GM19397 (cell line): ENCODE results near the gene AUTS2.

Experiments
- ATAC-seq: cut with Tn5 transposase; IDR thresholded peaks from one replicate; pipeline ENCODE4 v1.9.1; 2021; ENCODE audit warnings: mild to moderate bottlenecking, moderate library complexity; ENCODE audit not compliant: unreplicated experiment

AUTS2 gene

GRCh38 chr7:70680306-70680705, 1082.0 kb downstream of the AUTS2 start:
- no peak for ATAC-seq

DNA sequence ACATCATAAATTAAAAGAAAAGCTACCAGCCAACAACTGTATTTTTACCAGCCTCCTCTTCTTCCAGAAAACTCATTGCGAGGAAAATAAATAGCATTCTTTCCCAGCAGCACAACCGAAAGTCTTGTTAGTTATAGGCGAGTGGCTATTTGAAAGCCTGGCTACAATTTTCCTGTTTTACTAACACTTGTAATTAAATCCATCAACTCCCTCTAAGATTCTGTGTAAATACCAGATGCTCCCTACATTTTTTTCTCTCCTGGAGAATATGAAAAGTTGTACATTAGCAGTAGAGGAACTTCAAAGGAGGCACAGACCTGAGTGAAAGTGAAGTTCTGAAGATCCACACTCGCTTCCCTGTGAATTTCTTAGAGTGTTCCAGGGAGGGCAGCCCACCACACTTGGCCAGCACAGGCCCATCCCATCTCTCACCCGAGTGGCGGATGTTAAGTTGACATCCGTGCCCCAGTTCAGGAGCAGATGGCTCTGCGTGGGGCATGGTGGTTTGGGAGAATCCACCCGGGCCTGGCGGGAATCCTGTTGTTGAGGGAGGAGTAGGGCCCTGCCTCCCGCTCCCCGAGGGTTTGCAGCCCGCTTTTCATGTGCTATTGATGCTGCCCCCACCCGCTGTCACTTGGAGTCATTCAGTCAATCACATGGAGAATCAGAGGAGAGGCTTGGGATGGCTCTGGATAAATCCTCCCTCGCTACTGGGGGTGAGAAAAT, 1082.6 kb downstream of the AUTS2 start:
- no peak for ATAC-seq

DNA sequence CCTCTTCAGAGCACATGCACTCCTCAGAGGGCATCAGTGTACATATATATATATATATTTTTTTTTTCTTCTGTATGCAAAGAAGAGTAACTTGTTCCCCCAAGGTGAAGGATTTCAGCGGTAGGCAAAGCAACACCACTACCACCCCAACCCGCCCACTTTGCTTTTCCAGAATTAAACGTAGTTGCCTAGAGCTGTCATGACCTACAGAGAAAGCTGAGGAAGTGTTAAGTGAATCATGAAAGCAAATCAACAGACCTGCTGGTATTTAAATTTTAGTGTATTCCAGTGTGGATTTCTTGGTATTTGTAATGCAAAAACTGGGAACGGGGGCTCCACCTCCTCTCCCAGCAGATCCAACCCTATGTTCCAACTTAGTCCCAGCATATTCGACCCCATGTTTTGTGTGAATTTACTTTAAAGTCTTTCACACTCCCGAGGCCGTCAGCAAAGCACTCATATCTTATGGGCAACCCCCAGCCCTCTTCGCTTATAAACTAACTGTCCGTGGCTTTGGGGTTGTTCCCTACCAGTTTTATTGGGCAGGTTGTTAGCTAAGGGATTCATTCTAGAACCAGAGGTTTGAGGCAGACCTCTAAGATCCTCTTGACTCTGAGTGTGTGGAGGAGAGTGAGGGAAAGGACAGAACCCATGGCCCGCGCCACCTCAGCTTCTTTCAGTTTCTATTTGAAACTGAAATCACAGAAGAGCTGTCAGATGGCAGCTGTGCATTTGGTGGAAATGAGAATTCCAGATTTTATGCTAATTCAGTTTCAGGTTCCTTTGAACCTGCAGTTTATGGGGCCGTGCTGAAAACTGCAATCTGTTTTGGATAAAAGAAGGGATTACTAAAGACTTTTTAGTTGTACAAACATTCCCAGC, 1083.4 kb downstream of the AUTS2 start:
- peak; percentile 81 for ATAC-seq

DNA sequence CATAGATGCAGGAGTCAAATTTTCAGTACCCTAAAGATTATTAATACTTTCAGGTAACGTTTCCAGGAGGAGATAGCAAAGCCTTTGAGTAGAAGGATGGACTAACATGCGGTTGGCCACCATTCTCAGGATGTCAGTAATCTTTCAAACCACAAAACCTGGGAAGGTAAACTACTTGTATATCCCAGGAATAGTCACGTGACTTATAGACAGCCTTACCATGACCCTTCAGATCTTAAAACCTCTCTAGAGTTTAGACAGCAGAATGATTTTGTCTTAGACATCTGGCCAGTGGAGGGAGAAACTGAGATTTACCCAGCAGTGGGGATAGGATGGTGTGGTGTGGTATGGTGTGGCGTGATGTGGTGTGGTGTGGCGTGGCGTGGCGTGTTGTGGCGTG, 1085.9 kb downstream of the AUTS2 start:
- no peak for ATAC-seq

DNA sequence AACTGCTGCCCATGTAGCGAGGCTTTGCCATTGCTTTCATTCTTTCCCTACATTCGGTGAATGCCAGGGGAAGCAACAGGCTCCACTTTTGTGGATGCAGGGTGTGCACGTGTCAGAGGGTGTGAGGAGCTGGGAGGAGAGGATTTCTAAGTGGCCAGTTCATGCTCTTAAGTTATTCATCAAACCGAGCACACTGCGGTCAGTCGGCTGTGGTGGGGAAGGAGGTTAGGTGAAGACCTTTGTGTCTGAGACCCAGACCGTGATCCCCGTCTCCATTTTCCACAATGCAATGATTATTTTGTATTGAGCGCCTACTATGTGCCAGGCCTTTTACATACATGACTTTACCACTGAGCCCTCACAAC, 1095.0 kb downstream of the AUTS2 start:
- ATAC-seq, result no peak

GRCh38 chr7:70693686-70694433, 1095.6 kb downstream of the AUTS2 start:
- peak; percentile 64 for ATAC-seq

DNA sequence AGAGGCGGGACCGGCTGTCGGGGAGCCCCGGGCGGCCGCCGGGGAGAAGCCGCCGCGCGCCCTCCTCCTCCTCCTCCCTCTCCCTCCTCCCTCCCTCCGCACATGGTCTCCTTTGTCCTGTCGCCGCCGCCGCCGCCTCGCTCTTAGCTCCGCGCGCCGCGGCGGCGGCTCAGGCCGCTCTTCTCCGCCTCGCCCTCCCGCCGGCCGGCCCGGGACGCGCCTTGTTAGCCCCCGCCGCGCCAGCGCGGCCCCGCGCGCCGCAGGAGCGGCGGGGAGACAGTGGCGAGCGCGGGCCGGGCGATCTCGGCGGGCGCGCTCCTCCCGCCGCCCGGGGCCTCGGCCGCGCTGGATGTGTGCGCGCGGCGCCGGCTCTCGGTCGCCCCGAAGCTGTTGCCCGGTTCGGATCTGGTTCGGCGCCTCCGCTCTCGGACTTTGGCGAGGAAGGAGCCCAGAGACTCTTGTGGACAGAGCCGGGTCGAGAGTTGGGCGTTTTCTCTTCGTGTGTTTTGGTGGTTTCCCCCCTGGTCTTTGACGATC, 1096.2 kb downstream of the AUTS2 start:
- peak; percentile 42 for ATAC-seq

- no peak for ATAC-seq
Measured at GRCh38 chr7:70694971-70695794, 1096.9 kb downstream of the AUTS2 start.

- ATAC-seq, result no peak
Measured at GRCh38 chr7:70695795-70696083, 1097.5 kb downstream of the AUTS2 start.

DNA sequence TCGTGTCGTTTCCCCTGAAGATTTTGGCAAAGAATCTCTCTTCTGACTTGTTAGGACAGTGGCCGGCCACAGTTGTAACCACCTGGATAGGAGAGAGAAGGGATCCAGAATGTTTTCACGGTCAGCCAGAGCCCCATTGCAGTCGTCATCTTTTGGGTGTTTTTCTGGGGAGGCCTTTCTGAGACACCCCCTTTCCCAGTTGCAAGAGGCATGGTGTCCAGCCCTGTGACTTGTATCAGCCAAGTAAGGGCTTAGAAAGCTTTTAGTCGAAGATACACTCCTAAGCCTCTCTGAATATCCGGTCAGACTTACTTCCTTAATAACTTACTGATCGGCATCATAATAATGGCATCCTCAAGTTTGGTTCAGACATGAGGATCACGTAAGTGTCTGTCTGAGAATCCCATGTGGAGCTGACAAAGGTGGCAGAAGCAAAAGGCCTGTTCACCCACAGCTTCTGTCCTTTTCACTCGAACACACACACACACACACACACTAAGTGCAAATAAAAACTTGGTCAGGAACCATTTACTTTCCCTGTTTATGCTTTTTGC, 1098.0 kb downstream of the AUTS2 start:
- ATAC-seq, result no peak

DNA sequence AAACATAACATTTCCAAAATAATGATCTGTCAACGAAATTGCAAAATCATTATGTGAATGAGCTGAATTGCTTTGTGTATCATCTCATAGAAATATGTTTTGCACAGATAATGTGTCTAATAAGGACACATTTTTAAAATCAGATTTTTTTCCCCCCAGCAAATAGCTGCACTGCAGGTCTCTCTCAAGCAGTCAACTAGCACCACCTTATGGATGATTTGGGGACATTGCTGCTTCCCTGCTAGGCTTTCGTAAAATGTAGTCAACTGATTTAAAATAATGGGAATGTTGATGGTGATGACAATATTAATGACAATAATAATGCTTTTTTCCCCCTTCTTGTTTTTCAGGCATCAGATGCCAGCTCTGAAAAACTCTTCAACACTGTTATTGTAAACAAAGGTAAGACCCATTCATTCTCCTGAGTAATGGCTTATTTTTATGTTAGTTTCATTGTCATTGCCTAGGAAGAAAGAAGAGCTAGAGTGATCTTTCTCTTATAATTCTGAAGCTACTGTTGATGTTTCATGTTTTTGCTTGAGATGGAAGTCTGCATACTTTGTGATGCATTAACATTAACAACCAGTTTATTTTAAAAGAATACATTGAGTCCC, 1100.1 kb downstream of the AUTS2 start:
- no peak for ATAC-seq

DNA sequence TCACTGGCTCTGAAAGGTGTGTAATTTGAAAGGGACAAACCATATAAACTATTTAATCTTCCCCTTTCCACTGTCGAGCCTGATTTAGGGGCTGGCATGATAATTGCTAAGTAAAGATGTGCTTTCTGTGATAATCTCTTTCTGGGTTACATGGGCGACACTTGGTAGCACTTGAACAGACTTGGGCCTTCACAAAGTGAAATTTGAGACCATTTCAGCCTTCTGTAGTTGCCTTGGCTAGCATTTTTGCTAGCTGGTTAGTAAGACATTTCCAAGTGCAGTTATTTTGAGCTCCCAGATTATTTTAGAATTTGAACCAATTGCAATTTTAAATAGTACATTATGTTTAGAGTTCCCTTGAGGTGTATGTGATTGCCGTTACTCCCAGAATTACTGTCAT, 1101.0 kb downstream of the AUTS2 start:
- no peak for ATAC-seq

DNA sequence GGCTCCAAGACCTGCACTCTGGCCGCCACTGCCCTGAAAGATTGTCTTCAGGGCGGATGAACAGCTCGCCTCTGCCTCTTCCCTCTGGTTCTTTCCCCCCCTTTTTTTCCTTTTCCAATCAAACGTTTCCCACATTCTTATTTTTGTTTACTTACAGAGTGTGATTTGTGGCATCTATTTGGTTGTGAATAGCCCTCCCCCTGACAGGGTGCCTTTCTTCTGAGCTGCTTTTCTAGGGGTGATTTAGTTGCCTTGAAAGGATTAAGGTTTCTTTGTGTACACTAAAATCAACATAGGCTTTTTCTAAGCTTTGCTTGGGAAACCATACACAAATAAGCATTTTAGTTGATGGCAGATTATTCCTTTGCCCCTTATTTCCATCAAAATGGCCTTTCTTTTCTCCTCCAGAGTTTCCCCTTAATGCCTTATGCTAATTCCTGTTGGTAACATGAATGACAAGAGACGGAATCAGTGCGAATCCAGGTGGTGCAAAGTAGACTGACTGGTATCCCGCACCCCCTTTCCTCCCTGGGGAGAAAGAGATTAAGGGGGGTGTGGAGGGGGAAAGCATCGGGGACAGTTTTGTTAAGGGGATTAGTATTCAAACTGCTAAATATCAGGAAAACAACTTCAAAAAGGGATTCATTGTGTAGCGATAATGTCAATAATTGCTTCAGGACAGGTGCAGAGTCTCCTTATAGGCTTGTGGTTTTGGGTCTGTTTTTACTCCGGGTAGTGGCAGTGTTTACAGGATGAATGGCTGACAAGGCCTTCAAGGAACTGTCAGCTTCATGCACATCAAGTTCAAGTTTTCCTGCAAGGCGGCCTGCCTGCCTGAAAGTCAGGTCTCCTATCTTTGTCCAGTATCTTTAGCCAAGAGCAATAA, 1102.0 kb downstream of the AUTS2 start:
- ATAC-seq, result no peak

- no peak for ATAC-seq
Measured at GRCh38 chr7:70700941-70701425, 1102.7 kb downstream of the AUTS2 start.

GRCh38 chr7:70701477-70701876, 1103.2 kb downstream of the AUTS2 start:
- ATAC-seq, result no peak

- ATAC-seq, result no peak
Measured at GRCh38 chr7:70701991-70702390, 1103.7 kb downstream of the AUTS2 start.

GRCh38 chr7:70703785-70704184, 1105.5 kb downstream of the AUTS2 start:
- no peak for ATAC-seq

- ATAC-seq, result no peak
Measured at GRCh38 chr7:70704831-70705346, 1106.6 kb downstream of the AUTS2 start.

DNA sequence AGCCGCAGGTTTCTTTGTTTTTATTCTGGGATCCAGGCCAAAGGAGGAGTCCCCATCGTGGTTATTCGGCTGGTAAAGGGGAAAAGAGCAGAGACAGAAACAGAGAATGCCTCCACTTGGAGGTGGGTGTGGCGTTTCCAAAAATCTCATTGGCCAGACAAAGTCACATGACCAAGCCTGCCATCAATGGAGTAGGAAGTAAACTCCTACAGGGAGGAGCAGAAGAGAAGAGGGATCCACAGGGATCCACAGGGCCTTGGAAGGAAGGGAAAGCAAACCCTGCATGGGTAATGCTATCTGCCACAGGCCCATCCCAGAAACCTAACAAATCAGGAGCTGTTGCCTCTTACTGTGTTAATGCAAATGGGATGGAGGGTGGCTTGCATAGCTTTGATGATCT, 1107.9 kb downstream of the AUTS2 start:
- no peak for ATAC-seq
